OCI-LY3 (cell line): ENCODE measurements around the gene JAK2.

Source experiments
- H2AFZ ChIP-seq: fragments of 200-600, 300-600 bp; shearing (Covaris generic); 2 replicates; pipeline ENCODE4 v1.6.0; 2014; ENCODE audit warnings: antibody characterized with exemption, low read depth, low read length
- H3K27ac ChIP-seq: fragments of 200-600, 300-600 bp; sonication (generic); 2 replicates; pipeline ENCODE4 v1.5.1; 2014; ENCODE audit warnings: mild to moderate bottlenecking, low read length, moderate library complexity, mixed read lengths
- H3K27me3 ChIP-seq: fragments of 200-600, 300-600 bp; sonication (generic); 2 replicates; pipeline ENCODE4 v1.6.1; 2014; ENCODE audit warnings: low read depth, low read length, mixed read lengths
- H3K36me3 ChIP-seq: fragments of 200-600, 300-600 bp; sonication (generic); replicated peaks from 2 replicates; pipeline ENCODE3; 2014; ENCODE audit warnings: low read depth, low read length, mixed read lengths
- H3K4me1 ChIP-seq: fragments of 300-600, 200-600 bp; sonication (generic); 2 replicates; pipeline ENCODE4 v1.6.1; 2014; ENCODE audit warnings: low read length, mixed read lengths
- H3K4me2 ChIP-seq: fragments of 200-600, 300-600 bp; sonication (generic); 2 replicates; pipeline ENCODE4 v1.6.1; 2014; ENCODE audit warnings: low read length, mixed read lengths
- H3K4me3 ChIP-seq: fragments of 300-600, 200-600 bp; sonication (generic); 2 replicates; pipeline ENCODE4 v1.5.1; 2014; ENCODE audit warnings: antibody characterized with exemption, mild to moderate bottlenecking, low read length, moderate library complexity
- H3K79me2 ChIP-seq: fragments of 300-600, 200-600 bp; shearing (Covaris generic); 2 replicates; pipeline ENCODE4 v1.6.1; 2014; ENCODE audit warnings: mild to moderate bottlenecking, low read length, mixed read lengths
- H3K9ac ChIP-seq: fragments of 300-600, 200-600 bp; shearing (Covaris generic); 2 replicates; pipeline ENCODE4 v1.6.0; 2014; ENCODE audit warnings: mild to moderate bottlenecking, low read length, moderate library complexity
- H3K9me3 ChIP-seq: fragments of 200-600, 300-600 bp; shearing (Covaris generic); 2 replicates; pipeline ENCODE4 v1.6.1; 2014; ENCODE audit warnings: low read length, mixed read lengths; ENCODE audit not compliant: insufficient read depth
- H4K20me1 ChIP-seq: fragments of 200-600, 300-600 bp; sonication (generic); 2 replicates; pipeline ENCODE4 v1.6.1; 2016; ENCODE audit warnings: low read length, mixed read lengths; ENCODE audit not compliant: insufficient read depth
- CTCF ChIP-seq: fragments of 200-600, 300-600 bp; sonication (generic); IDR thresholded peaks from 2 replicates; pipeline ENCODE4 v1.5.1; 2014; ENCODE audit warnings: antibody characterized with exemption, low read length, low read depth
- EZH2phosphoT487 ChIP-seq: fragments of 200-600 bp; shearing (Covaris generic); IDR thresholded peaks from 2 replicates; pipeline ENCODE4 v1.6.1; 2018; ENCODE audit warnings: antibody characterized with exemption, mixed run types, low read depth

JAK2 gene

GRCh38 chr9:4980086-4980727, 4.9 kb upstream of the JAK2 start:
- TF ChIP-seq CTCF (no peak), EZH2phosphoT487 (no peak)
- H3K27ac ChIP-seq: peak overlapping the region; percentile 37
- no peak overlapping the region for H2AFZ ChIP-seq
- H3K9me3 ChIP-seq: no peaks in the 10 kb centered on the region
- peak overlapping the region; percentile 49 for H3K4me2 ChIP-seq
- no peak overlapping the region for H3K9ac ChIP-seq
- peak overlapping the region; percentile 9 for H3K4me3 ChIP-seq
- H3K27me3 ChIP-seq: no peaks in the 10 kb centered on the region
- no peaks in the 10 kb centered on the region for H3K79me2 ChIP-seq
- H3K4me1 ChIP-seq: peaks cover 39% of the 10 kb centered on the region
- H3K36me3 ChIP-seq: no peaks in the 10 kb centered on the region
- H4K20me1 ChIP-seq: no peaks in the 10 kb centered on the region

- peak overlapping the region; percentile 71 for H3K4me2 ChIP-seq
Measured at GRCh38 chr9:4982721-4983482, 2.2 kb upstream of the JAK2 start.

GRCh38 chr9:4983601-4984165, 1.4 kb upstream of the JAK2 start:
- Histone ChIP-seq H3K4me3 (peak overlapping the region; percentile 79), H3K27me3 (no peaks in the 10 kb centered on the region), H4K20me1 (0 out of 2 replicates have a peak, but pooled peaks cover 4% of the 10 kb centered on the region), H3K4me2 (peak overlapping the region; percentile 71), H3K36me3 (no peaks in the 10 kb centered on the region), H3K4me1 (peaks cover 54% of the 10 kb centered on the region), H3K79me2 (peaks cover 8% of the 10 kb centered on the region), H3K9ac (peak overlapping the region; percentile 83), H3K9me3 (no peaks in the 10 kb centered on the region), H2AFZ (0 out of 2 replicates have a peak overlapping the region, but pooled peaks have one; percentile 44), H3K27ac (no peak overlapping the region; the same call in 1 of the 2 replicates)
- no peak for TF ChIP-seq CTCF
- TF ChIP-seq EZH2phosphoT487: no peak

More at GRCh38 chr9:4982721-4983482, 2.2 kb upstream of the JAK2 start:
- Histone ChIP-seq H3K79me2 (peaks cover 8% of the 10 kb centered on the region), H3K27me3 (no peaks in the 10 kb centered on the region), H3K4me1 (peaks cover 54% of the 10 kb centered on the region), H2AFZ (no peak overlapping the region), H4K20me1 (0 out of 2 replicates have a peak, but pooled peaks cover 4% of the 10 kb centered on the region), H3K27ac (peak overlapping the region; percentile 28), H3K4me3 (peak overlapping the region; percentile 26; the same call in 1 of the 2 replicates), H3K9ac (no peak overlapping the region), H3K9me3 (no peaks in the 10 kb centered on the region), H3K36me3 (no peaks in the 10 kb centered on the region)
- TF ChIP-seq EZH2phosphoT487 (no peak), CTCF (no peak)

- TF ChIP-seq EZH2phosphoT487 (no peak), CTCF (no peak)
- H3K27ac ChIP-seq: peak overlapping the region; percentile 78
- H3K9ac ChIP-seq: peak overlapping the region; percentile 83
- peaks cover 8% of the 10 kb centered on the region for H3K79me2 ChIP-seq
- no peaks in the 10 kb centered on the region for H3K27me3 ChIP-seq
- H2AFZ ChIP-seq: peak overlapping the region; percentile 44; the same call in 1 of the 2 replicates
- H3K4me2 ChIP-seq: peak overlapping the region; percentile 71
- no peaks in the 10 kb centered on the region for H3K36me3 ChIP-seq
- peak overlapping the region; percentile 79 for H3K4me3 ChIP-seq
- peaks cover 52% of the 10 kb centered on the region for H3K4me1 ChIP-seq
- no peaks in the 10 kb centered on the region for H3K9me3 ChIP-seq
- H4K20me1 ChIP-seq: 0 out of 2 replicates have a peak, but pooled peaks cover 4% of the 10 kb centered on the region
Measured at GRCh38 chr9:4984171-4984620, 876 bp upstream of the JAK2 start.
